ENCODE measurements around the gene AMOTL1. TPM values are rescaled to one million over a fixed set of nuclear protein-coding genes. Genes with fewer than 3 reads are reported as not detected.

Gene AMOTL1
- total and polyA plus RNA-seq, 8 donors = 5.0 to 46.3 (median 14.8) TPM

DNA sequence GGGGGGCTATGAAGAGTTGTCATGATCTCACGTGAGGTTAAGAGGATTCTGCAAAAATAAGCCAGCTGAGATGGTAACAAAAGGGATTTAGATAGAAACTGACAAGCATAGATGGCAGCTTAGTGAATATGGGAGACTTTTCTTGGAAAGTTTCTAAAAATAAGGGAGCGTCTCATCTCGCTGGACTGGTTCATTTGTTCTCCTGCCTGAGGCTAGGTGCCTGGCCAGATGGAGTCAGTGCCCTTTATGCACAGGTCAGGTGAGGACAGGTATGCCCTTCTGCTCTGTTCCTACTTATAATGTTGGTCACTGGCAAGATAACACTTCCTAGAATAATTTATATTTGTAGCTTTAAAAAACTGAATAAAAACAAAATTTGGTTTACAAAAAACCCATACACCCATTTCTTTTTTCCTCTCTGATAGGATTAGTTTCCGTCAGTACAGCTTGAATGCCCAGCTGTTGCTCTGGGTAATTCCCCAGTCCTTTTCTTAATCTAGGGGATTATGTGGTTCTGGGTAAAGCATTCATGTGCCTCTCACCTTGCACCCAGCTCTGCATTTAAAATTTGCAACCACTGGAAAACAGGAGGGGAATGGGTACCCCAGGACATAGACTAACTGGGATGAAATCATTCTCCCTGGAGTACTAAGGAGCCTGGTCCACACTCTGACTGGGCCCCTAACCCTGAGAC lies 90.0 kb downstream of the AMOTL1 start:
- no peak overlapping the region for H3K4me3 ChIP-seq
- no peak for DNase-seq
- intact Hi-C loops (cut with DNase I; ENCODE audit: low total_unique reads) = no loop called here
- no peak overlapping the region for H3K27ac ChIP-seq
- H3K27me3 ChIP-seq = no peaks in the 10 kb centered on the region
- H3K9me3 ChIP-seq = no peaks in the 10 kb centered on the region
- WGBS, 5 donors = 78 to 93% (median 88%) methylated on average over 4 of the region's 4 CpGs
- H3K36me3 ChIP-seq = peaks cover 26 to 92% (median 87%) of the 10 kb centered on the region in 4 donors
- H3K4me1 ChIP-seq = no peaks in the 10 kb centered on the region
- TF ChIP-seq EP300 (IDR thresholded peaks at IDR 0.05) = no peak
- TF ChIP-seq POLR2A (IDR thresholded peaks at IDR 0.05) = no peak
- TF ChIP-seq CTCF (IDR thresholded peaks at IDR 0.05) = no peak
- no peak for TF ChIP-seq POLR2AphosphoS5 (IDR thresholded peaks at IDR 0.05)

DNA sequence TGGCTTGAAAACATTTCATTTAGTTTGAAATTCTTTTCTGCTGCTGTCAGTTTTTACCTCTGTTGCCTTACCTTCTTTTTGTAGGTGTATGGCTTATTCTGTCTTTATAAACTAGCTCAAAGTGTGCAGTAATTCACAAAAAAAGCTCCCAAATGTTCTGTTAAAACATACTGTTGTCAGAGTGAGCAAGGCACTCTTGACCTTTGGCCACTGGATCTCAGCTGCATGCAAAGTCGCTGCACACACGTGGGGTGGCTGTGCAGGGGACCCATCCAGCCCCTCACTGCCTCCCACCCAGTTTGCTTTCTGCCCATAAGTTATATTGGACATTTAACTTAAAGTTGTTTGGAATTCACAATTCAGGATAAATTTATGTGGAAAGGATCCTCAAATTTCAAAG lies 92.2 kb downstream of the AMOTL1 start:
- Histone ChIP-seq H3K36me3 (peaks cover 20 to 86% (median 82%) of the 10 kb centered on the region in 4 donors), H3K27ac (no peak overlapping the region), H3K9me3 (no peaks in the 10 kb centered on the region), H3K4me3 (no peak overlapping the region), H3K4me1 (no peaks in the 10 kb centered on the region), H3K27me3 (no peaks in the 10 kb centered on the region)
- no peak for TF ChIP-seq EP300 (IDR thresholded peaks at IDR 0.05)
- TF ChIP-seq POLR2A (IDR thresholded peaks at IDR 0.05) = no peak
- TF ChIP-seq POLR2AphosphoS5 (IDR thresholded peaks at IDR 0.05) = no peak
- no peak for TF ChIP-seq CTCF (IDR thresholded peaks at IDR 0.05)
- no peak for DNase-seq
- 75 to 90% (median 81%) methylated on average over 2 of the region's 2 CpGs for whole genome bisulfite sequencing, 5 donors
- intact Hi-C loops (cut with DNase I; ENCODE audit: low total_unique reads) = no loop called here

GRCh38 chr11:94861306-94861845 lies 93.2 kb downstream of the AMOTL1 start:
- WGBS, 5 donors = 80 to 88% (median 87%) methylated on average over 9 of the region's 9 CpGs
- Histone ChIP-seq H3K27me3 (no peaks in the 10 kb centered on the region), H3K4me1 (no peaks in the 10 kb centered on the region), H3K27ac (no peak overlapping the region), H3K36me3 (peaks cover 25 to 87% (median 82%) of the 10 kb centered on the region in 4 donors), H3K4me3 (no peak overlapping the region), H3K9me3 (no peaks in the 10 kb centered on the region)
- DNase-seq = peak in 1 of 2 donors; percentile 25
- intact Hi-C loops (cut with DNase I; ENCODE audit: low total_unique reads) = no loop called here
- TF ChIP-seq POLR2A (IDR thresholded peaks at IDR 0.05) = no peak
- no peak for TF ChIP-seq EP300 (IDR thresholded peaks at IDR 0.05)
- no peak for TF ChIP-seq POLR2AphosphoS5 (IDR thresholded peaks at IDR 0.05)
- TF ChIP-seq CTCF (IDR thresholded peaks at IDR 0.05) = no peak

DNA sequence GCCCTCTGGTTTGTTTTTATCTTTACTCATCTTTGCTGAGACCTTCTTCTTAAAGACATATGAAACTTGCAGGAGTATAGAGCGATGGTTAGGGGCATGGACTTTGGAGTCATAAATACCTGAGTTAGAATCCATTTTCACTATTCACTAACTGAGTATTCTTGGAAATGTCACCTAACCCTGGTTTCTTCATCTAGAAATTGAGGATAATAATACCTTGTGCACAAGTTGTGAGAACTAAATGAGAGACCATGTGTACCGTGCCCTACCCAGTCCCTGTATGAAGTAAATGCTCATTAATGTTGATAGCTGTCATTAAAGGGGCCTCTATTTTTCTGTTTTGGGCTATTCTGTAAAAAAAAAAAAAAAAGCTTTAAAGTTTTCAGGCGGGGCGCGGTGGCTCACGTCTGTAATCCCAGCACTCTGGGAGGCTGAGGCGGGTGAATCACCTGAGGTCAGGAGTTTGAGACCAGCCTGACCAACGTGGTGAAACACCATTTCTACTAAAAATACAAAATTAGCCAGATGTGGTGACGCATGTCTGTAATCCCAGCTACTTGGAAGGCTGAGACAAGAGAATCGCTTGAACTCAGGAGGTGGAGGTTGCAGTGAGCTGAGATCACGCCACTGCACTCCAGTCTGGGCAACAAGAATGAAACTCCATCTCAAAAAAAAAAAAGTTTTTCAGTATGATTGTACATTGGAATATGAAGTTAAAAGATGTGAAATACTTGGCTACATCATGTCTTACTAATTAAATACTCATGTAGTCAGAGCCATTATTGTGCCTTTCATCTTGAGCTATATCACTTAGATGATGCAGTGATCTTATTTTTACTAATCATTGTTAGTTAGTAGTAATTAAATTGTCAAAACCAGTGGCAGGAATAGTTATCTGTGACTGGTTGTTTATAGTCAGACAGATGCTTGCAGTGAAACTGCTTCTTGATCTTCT lies 95.0 kb downstream of the AMOTL1 start:
- WGBS, 5 donors = 87 to 90% (median 89%) methylated on average over 11 of the region's 11 CpGs
- DNase-seq = no peak
- H3K27ac ChIP-seq = no peak overlapping the region

More for the DNA sequence above, 95.0 kb downstream of the AMOTL1 start:
- H3K4me1 ChIP-seq = no peaks in the 10 kb centered on the region
- peaks cover 37 to 87% (median 86%) of the 10 kb centered on the region in 4 donors for H3K36me3 ChIP-seq
- no peak overlapping the region for H3K4me3 ChIP-seq
- H3K27me3 ChIP-seq = no peaks in the 10 kb centered on the region
- no peak for TF ChIP-seq POLR2AphosphoS5 (IDR thresholded peaks at IDR 0.05)
- no peaks in the 10 kb centered on the region for H3K9me3 ChIP-seq
- intact Hi-C loops (cut with DNase I; ENCODE audit: low total_unique reads) = no loop called here

Measured in stomach (tissue), 9 donors.